ENCODE measurements around the gene KLK10.
"Not testable (repeated sequence)": the region's sequence is repeated elsewhere in the genome, so short reads cannot be mapped to it uniquely, and the experiment has no call there.

Gene KLK10

DNA sequence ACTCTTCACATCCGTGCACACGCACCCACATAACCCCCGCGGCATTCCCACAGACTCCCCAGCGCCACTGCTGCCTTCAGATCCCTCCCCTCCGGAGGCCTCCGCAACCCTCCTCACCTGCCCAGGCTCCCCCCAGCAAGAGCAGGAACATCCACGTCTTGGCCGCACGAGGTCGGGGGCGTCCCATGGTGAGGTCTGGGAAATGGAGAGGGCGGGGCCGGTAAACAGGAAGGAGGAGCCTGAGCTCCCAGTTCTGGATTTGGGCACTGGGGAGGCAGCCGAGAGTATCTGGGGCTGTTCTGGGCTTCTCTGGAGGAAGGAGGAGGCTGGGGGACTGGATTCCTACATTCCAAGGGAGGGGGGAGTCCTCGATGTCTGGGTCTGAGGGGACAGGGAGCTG is 18.5 kb downstream of the KLK10 start:
- no peak for DNase-seq

DNA sequence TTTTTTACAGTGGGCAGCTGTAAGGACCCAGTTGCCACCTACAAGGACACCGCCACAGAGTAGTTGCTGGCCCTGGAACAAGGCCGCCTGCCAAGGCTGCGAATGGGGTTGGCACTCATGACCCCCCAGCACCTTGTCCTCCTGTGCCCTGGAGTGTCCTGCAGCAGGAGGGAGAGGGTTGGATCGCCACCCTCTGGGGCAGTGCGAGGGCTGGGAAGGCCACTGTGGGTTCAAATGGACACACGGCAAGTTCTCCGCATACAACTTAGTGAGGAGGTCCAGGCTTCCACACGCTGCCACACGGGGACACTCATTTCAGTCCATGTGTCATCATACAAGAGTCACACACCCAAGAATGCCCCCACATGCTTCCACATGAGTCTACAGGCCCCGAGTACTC is 19.1 kb downstream of the KLK10 start:
- DNase-seq, result no peak

DNA sequence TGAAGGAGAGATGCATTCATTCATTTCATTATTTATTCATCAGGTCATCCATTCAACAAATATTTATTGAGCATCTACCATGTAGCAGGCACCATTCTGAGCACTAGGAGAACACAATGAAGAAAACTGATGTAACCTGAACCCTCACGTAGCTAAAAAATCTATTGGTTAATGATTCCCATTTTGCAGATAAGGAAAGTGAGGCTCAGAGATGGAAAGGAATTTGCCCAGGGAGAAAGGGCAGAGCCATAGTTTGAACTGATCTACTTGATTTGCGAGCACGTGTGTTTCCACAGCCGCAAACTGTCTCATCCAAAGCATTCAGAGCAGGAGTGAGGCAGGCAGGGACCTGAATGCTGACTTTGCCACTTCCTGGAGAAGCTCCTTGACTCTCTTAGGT is 20.8 kb downstream of the KLK10 start:
- no peak for DNase-seq

DNA sequence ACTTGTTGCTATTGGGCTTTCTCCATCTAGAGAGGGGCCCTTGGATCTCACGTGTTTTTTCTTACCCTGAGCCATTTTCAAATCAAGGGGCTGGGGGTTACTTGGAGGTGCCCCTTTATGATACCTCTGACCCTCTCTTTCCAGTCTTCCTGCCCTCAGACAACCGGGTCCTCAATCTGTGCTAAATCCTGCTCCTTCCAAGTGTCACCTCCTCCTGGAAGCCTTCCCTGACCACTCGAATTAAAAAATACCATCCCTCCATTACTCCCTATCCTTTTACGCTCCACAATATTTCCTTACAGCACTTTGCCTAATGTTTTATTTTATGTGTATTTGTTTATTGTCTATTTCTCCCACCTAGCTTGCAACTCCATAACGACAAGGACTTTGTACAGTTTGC is 21.4 kb downstream of the KLK10 start:
- DNase-seq, result no peak

DNA sequence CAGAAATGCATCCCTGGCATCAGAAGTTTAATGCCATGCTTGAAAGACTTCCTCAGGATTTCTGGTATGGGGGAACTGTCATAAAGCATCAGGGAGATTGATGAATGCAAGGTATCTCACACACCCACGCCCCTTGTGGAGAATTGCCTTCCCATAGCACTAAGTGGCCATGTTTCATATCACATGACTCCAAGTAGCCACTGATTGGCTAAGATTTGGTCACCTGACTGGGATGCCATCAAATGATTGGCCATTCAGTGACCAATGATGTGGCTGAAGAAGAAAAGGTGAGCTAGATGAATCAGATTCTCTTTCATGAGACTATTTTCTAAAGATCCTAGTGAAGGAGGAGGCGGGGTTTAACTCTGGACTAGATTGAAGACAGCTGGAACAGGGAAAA is 25.4 kb downstream of the KLK10 start:
- no peak for DNase-seq

DNA sequence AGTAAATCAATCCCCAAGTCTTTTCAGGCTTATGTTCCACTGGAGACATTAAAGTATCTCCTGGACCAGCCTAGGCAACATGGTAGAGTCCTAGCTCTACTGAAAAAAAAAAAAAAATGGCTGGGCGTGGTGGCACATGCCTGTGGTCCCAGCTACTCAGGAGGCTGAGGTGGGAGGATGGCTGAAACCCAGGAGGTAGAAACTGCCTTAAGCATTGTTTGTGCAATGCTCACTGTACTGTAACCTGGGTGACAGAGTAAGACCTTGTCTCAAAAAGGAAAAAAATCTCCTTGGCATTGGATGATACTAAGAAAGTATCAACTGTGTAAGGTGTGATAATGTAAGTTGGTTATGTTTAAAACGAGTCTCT is 26.9 kb downstream of the KLK10 start:
- DNase-seq, result no peak

DNA sequence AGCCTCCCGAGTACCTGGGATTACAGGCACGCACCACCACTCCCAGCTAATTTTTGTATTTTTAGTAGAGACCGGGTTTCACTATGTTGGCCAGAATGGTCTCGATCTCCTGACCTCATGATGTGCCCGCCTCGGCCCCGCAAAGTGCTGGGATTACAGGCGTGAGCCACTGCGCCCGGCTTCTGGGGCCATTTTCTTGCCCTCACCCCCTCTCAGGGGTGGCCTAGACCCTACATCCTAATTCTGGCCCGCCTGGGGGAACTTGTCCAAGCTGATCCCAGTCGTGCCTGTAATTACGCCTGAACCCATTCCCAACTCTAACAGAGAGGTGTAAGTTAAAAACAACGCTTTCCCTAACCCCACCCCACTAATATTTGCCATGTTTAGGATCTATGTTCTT is 35.1 kb downstream of the KLK10 start:
- DNase-seq, result not testable (repeated sequence)

DNA sequence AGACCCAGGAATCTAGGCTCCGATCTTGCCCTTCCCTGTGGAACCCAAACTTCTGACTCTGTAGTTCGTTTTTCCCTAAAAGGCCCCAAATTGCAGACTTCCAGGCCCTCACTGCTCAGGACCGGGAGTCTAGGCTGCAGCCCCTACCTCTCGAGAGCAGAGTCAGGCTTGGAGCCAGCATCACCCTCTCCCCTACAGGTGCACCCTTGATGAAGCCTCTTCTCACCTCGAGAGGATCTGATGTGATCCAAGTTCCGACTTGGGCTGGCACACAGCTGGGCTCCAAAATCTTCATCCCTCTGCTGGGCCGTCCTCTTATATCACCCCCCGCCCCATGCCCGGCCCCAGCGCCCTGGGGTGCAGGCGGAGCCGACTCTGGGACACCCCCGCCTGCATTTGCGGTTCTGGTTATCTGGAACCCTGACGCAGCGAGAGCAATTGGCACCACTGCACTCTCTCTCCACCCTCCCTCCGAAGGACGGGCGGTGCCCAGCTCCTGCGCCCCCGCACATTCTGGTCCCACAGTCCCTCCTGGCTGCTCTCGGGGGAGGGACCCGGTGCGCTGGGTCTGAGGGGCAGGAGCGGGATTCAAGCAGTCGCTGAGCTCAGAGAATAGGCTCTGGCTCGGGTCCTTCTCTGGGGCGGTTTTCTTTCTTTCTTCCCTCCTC is 35.8 kb downstream of the KLK10 start, which contains the start of gene KLK7:
Gene KLK7, minus strand, starts transcription at position 293 of the 668 bp plus-strand sequence. CDS start 1,518 bp downstream, outside the sequence.
- no peak for DNase-seq

DNA sequence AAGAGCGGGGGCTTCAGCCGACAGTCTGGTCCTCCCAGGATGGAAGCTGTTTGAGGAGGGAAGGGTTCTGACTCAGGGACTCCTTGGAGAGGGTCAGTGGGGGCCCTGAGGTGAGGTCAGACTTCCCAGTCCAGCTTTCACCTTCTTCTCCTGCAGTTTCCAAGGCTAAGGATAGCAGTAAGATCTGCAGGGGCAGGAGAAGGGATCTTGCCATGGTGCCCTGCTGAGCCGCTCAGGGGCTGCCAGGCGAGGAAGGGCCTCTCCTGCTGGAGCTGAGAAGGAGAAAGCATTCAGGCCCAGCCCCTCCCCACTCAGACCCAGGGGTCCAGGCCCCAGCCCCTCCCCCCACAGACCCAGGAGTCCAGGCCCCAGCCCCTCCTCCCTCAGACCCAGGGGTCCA is 37.3 kb downstream of the KLK10 start:
- DNase-seq, result no peak

DNA sequence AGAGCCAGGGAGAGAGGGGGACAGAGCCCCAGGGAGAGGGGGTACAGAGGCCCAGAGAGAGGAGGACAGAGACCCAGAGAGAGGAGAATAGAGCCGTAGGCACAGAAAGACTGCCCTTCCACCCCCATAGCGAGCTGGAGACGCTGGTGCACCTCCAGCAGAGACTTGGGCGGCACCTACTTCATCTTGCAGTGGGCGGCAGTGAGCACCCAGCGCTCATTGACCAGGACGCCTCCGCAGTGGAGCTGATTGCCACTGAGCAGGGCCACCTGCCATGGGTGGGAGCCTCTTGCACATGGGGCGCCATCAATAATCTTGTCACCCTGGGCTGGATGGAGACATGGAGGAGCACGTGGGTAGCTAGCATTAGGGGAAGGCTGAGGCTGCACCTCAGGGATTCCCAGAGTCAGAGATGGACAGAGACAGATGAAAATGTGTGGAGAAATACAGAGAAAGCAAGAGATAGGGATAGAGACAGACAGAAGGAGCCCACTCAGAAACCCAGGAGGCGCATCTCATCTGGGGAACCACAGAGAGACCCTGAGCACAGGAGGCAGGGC is 37.8 kb downstream of the KLK10 start:
- DNase-seq, result no peak

DNA sequence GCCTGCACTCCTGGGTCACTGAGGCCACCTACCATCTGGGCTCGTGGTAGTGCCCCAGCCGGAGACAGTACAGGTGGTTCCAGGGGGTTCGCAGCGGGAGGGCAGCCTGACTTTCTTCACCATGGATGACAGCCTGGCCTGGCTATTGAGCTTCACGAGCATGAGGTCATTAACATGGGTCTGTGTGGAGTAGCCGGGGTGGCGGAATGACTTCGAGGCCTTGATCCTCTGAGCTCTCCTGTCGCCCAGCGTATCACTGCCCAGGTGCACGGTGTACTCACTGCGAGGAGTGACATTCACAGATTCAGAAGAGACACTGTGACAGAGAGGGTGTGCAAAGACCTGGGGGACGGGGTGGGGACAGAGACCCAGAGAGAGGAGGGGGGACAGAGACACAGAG is 39.3 kb downstream of the KLK10 start:
- no peak for DNase-seq

DNA sequence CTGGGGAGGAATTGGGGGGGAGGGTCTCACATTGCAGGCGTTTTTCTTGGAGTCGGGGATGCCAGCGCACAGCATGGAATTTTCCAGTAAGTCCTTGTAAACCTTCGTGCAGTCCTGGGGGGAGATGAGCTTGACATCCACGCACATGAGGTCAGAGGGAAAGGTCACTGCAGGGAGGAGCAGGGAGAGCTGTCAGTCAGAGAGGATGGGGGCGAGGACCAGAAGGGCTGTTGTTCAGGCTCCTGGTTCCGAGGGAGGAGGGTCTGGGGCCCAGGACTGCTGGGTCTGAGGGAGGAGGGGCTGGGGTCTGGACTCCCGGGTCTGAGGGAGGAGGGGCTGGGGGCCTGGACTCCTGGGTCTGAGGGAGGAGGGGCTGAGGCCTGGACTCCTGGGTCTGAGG is 39.8 kb downstream of the KLK10 start:
- no peak for DNase-seq

DNA sequence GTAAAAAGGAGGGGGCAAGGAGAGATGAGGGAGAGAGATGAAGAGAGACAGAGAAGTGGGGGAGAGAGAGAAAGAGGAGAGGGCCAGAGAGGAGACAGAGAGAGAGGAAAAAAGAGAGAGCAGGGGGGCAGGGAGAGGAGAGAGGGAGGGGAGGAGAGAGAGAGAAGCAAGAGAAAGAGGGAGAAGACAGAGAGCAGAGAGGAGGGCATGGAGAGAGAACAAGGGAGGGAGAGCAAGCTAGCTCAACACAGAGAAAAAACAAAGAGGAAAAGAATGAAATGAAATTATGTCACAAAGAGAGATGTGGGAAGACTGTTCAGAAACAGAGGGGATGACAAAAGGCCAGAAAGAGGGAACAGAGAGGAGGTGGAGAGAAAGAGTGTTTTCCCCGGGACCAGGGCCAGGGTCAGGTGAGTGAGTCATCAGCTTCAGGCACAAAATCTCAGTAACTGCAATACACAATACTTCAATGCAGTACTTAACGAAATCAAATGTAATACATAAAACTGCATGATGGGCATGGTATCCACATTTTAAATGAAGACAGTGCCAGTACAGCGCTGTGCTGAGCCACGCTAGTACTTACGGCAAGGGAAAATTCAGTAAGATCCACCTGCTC is 40.6 kb downstream of the KLK10 start:
- DNase-seq, result no peak

DNA sequence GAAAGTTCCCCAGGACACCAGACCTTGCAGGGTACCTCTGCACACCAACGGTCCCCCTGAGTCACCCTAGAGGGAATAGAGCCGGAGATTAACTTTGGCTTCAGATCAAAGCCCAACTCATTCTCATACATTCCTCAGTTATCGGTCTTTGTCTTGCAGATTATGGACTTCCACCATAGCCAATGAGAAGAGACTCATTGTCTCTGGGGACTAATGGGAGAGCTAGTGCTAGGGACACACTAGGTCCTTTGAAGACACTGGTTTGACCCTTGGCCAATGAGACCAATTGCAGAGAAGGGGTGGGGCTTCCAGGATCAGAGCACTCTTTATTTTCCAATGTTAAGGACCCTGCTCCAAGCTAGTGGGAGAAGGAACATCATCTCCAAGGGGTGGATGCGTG is 41.9 kb downstream of the KLK10 start:
- DNase-seq, result no peak

DNA sequence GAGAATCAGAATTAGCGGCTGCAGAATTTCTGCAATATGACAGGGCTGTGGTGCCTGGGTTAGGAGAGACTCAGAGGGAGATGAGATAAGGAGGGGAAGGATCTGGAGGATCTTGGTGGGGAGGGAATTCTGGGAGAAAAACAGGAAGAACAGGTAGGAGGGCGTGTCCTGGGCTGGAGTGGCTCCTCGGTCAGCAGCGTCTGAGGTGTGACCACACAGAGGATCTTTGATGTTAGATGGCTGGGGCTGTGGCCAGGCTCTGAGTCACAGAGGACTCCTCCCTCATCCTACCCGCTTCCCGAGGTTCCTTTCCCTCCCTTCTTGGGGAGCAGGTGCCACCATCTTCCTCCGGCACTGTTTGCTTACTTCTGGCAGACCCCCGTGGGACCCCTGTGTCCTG is 43.7 kb downstream of the KLK10 start:
- DNase-seq, result no peak

DNA sequence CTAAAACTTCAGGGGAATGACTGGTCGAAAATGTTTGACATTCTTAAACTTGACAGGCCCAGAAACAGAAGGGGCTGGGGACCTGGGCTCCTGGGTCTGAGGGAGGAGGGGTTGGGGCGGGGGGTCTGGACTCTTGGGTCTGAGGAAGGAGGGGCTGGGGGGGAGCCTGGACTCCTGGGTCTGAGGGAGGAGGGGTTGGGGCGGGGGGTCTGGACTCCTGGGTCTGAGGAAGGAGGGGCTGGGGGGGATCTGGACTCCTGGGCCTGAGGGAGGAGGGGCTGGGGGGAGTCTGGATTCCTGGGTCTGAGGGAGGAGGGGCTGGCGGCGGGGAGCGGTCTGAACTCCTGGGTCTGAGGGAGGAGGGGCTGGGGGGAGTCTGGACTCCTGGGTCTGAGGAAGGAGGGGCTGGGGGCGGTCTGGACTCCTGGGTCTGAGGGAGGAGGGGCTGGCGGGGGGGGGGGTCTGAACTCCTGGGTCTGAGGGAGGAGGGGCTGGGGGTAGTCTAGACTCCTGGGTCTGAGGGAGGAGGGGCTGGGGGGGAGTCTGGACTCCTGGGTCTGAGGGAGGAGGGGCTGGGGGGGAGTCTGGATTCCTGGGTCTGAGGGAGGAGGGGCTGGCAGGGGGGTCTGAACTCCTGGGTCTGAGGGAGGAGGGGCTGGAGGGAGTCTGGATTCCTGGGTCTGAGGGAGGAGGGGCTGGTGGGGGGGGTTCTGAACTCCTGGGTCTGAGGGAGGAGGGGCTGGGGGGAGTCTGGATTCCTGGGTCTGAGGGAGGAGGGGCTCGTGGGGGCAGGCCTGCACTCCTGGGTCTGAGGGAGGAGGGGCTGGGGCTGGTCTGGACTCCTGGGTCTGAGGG is 44.6 kb downstream of the KLK10 start:
- no peak for DNase-seq

DNA sequence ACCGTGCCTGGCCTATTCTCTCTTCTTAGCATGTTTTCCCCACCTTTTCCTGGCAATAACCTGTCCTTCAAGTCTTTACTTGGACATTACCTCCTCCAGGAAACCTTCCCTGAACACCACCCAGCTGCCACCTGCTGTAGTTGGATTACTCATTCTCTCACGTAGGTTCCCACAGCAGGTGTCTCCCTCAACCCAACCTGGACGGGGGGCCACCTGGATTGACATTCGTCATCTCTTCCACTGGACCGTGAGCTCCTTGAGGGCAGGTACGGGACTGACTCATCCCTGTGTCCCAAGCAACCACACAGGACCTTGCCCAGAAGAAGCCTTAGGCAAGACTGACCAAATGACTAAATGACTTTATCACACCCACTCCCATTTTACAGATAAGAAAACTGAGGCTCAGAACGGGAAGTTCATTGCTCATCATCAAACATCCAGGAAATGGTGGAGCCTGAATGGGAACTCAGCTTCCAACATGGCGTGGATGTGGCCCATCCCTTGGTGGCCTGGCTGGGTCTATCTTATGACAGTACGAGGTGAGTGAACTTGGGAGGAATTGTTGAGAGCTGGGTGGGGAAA is 46.6 kb downstream of the KLK10 start:
- no peak for DNase-seq

DNA sequence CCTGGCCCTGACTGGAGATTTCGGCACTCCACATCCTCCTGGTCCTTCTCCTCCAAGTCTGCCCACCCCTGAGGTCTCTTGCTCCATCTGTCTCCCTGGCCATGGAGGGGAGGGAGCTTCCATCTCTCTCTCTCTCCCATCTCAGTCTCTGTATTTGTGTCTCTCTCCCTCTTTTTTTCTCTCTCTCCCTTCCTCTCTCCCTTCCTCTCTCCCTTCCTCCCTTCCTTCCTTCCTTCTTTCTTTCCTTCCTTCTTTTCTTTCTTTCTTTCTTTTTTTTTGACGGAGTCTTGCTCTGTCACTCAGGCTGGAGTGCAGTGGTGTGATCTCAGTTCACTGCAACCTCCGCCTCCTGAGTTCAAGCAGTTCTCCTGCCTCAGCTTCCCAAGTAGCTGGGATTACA is 49.7 kb downstream of the KLK10 start:
- not testable (repeated sequence) for DNase-seq

DNA sequence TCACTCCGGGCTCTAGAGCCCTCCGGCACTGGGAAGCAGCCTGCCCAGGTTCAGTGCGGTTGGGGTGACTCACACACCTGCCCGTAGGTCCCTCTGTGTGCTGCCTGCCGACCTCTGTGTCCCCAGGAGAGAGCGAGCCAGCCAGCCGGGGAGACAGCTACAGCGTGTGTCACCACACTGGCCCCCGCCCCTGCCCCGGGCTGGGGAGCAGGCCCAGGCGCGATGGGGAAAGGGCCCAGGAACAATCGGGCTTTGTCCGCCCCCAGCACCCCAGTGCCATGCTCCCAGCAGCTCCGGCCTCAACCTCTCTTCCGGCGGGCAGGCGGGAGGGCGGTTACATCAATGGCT is 50.1 kb downstream of the KLK10 start, which contains the start of gene KLK6:
Gene KLK6, minus strand, starts transcription at position 179 of the 348 bp plus-strand sequence. CDS start 1,487 bp downstream, outside the sequence.
- DNase-seq, result no peak

DNA sequence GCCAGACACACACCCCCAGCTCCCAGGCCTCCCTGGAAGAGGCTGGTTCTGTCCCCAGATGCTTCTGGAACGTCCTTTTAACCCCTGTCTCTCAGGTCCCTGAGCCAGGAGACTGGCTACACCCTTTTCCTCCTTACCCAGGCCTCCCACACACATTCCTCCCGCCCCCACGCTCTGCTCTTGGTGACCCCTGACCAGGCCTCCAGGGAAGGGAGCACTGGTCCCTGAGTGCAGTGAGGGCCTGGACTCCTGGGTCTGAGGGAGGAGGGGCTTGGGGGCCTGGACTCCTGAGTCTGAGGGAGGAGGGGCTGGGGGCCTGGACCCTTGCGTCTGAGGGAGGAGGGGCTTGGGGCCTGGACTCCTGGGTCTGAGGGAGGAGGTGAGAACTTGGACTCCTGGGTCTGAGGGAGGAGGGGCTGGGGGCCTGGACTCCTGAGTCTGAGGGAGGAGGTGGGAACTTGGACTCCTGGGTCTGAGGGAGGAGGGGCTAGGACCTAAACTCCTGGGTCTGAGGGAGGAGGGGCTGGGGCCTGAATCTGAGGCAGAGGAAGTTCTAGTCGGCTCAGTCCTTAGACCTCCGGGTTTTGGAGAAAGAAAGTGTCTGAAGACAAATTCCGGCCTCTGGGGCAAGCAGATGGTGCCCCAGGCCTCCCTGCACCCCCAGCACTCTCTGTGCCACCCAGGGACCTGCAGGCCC is 50.6 kb downstream of the KLK10 start:
- no peak for DNase-seq

DNA sequence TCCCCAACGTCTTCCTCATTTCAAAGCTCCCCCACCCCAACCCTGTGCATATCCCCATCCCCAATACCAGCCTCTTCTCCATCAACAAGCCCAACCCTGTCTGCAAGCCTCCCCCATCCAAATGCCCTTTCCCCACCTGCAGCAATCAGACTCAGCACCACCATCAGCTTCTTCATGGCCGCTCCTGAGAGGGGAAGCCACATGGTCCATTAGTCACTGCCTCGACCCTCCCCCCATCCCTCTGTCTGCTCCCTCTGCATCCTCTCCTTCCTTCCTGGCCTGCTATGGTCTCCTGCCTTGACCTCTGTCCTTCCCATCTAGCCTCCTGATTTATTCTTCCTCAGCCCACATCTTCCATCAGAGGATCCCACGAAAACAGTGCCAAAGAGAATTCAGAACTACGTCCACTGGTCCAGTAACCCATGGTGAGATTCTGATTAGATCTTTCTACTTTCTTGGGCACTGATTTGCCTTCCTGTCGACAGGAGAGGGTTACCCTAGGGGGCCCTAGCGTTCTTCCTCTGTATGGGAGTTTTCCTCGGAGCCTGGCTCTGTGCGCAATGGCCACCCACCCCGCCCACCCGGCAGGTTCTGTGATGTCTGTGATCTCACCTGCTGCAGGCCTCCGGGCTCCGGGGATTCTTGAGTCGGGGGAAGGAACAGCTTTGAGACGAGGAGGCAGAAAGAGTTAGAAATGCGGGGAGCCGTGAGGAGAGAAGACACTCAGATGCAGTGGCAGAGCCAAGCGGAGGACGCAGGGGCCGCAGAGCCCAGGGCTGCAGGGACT is 51.4 kb downstream of the KLK10 start:
- no peak for DNase-seq

DNA sequence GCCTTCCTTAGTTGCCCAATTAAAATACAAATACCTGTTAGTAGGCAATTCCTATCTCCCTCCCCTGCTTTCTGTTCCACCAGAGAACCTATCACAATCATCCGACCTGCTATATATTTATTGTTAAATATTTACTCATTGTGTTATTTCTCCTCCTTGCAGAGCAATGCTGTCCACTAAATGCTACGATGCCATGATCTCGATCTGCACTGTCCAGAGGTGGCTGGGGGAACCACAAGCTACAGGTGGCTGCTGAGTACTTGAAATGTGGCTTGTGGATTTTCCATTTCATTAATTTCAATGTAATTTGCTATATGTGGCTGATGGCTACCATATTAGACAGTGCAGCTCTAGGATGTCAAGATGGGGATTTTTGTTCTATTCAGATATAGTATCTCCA is 55.2 kb downstream of the KLK10 start:
- no peak for DNase-seq
